Measurements from ENCODE around the gene CCNDBP1. TPM values are rescaled to one million over a fixed set of nuclear protein-coding genes. Genes with fewer than 3 reads are reported as not detected.

CCNDBP1 gene
- total RNA-seq: 100 to 1,000 TPM in 1 of 4 donors, 10 to 100 TPM in 3; 32.4 to 108 (median 92.6) TPM

DNA sequence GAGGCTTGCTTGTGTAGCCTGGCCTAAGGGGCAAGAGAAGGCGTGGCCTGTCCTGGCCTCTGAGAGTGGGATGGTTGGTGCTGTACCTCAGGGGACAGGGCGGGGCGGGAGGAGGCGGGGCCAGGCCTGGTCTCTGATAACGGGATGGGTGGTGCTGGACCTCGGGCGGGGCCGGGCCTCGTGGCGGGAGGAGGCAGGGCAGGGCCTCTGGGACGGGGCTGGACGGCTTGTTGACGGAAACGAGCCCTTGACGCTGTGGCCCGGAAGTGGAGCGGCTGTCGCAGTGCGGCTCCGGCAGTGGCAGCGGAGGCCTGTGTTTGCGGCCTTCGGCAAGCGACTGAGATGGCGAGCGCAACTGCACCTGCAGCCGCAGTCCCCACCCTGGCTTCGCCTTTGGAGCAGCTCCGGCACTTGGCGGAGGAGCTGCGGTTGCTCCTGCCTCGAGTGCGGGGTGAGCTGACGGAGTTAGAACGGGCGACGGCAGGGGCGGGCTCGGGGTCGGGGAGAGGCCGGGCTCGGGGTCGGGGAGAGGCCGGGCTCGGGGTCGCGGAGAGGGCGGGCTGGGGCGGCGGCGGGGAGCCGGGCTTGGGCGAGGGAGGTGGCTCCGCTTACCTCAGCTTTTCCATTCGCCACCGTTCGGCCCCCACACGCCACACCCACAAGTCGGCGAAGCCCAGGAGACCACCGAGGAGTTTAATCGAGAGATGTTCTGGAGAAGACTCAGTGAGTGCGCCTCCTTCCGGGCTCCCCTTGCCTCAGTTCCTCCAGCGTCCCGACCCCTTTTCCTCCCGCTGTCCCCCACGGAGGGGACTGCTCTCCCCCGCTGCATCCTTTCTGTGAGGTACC is at the start of gene CCNDBP1:
Gene CCNDBP1, plus strand, starts transcription at position 247 of the 846 bp plus-strand sequence. Its CDS starts 96 bp downstream, at position 343.
- H3K9me3 ChIP-seq: no peaks in the 10 kb centered on the region
- in situ Hi-C loops (cut with MboI; ENCODE audit: low sequenced_read_pairs in 4 of 4): no loop called here
- DNase-seq (peak; percentile 94 to 97), ATAC-seq (peak; percentile 89 to 92)
- TF ChIP-seq, protein P1, sequence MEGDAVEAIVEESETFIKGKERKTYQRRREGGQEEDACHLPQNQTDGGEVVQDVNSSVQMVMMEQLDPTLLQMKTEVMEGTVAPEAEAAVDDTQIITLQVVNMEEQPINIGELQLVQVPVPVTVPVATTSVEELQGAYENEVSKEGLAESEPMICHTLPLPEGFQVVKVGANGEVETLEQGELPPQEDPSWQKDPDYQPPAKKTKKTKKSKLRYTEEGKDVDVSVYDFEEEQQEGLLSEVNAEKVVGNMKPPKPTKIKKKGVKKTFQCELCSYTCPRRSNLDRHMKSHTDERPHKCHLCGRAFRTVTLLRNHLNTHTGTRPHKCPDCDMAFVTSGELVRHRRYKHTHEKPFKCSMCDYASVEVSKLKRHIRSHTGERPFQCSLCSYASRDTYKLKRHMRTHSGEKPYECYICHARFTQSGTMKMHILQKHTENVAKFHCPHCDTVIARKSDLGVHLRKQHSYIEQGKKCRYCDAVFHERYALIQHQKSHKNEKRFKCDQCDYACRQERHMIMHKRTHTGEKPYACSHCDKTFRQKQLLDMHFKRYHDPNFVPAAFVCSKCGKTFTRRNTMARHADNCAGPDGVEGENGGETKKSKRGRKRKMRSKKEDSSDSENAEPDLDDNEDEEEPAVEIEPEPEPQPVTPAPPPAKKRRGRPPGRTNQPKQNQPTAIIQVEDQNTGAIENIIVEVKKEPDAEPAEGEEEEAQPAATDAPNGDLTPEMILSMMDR (IDR thresholded peaks at IDR 0.05 in 4 of 5, conservative IDR thresholded peaks at IDR 0.05 in 1 of 5): peak in 2 of 5 experiments; percentile 38 to 42
- TF ChIP-seq POLR2A (IDR thresholded peaks at IDR 0.05): peak; percentile 80 to 88
- H3K27ac ChIP-seq: peak within 1 kb of the TSS; percentile 87 to 95 (median 95)
- intact Hi-C loops (cut with DNase I; ENCODE audit: low total_unique reads): loop anchor here (2.0 to 10.0 kb wide), 2 partner anchors 79 to 261 kb away; partner anchors contain the start of genes TTBK2 and UBR1
- no peaks in the 10 kb centered on the region for H3K27me3 ChIP-seq
- peaks cover 46 to 55% of the 10 kb centered on the region in 2 donors for H3K4me1 ChIP-seq
- peak within 1 kb of the TSS; percentile 70 to 89 (median 80) for H3K4me3 ChIP-seq
- peaks cover 0 to 13% of the 10 kb centered on the region in 2 donors for H3K36me3 ChIP-seq

DNA sequence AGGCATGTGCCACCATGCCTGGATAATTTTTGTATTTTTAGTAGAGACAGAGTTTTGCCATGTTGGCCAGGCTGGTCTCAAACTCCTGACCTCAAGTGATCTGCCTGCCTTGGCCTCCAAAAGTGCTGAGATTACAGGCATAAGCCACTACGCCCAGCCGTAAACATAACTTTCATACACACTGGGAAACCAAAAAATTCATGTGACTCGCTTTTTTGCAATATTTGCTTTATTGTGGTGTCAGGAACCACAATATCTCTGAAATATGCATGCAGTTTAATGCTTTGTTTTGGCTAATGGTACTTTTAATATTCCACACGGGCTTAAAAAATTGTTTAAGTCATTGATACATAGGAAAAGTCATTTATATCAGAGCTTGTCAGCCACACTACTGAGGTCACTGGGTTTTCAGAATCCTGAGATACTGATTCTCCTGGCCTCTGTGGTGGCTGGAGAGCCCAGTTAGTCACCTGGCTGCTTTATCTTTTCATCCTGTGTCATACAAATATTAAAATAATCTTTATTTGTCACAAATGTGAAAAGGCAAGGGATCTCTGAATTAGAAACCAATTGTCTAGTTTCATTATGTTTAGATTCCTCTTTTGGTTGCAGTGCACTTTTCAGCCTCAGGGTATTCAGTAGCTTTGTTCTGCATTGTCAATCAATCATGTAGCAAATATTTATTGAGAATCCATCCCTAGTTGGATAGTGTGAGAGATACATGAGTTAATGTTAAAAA is 41.8 kb upstream of the CCNDBP1 start:
- intact Hi-C loops (cut with DNase I; ENCODE audit: low total_unique reads): no loop called here
- Histone ChIP-seq H3K27me3 (no peaks in the 10 kb centered on the region), H3K36me3 (peaks cover 4 to 29% of the 10 kb centered on the region in 2 donors), H3K27ac (no peak overlapping the region), H3K4me1 (no peaks in the 10 kb centered on the region), H3K4me3 (no peak overlapping the region), H3K9me3 (no peaks in the 10 kb centered on the region)
- no peak for ATAC-seq
- TF ChIP-seq, protein P1 (IDR thresholded peaks at IDR 0.05 in 4 of 5, conservative IDR thresholded peaks at IDR 0.05 in 1 of 5): no peak
- TF ChIP-seq POLR2A (IDR thresholded peaks at IDR 0.05): no peak
- no peak for DNase-seq
- in situ Hi-C loops (cut with MboI; ENCODE audit: low sequenced_read_pairs in 4 of 4): no loop called here

- in situ Hi-C loops (cut with MboI; ENCODE audit: low sequenced_read_pairs in 4 of 4) (no loop called here), intact Hi-C loops (cut with DNase I; ENCODE audit: low total_unique reads) (no loop called here)
- ATAC-seq (no peak), DNase-seq (no peak)
- no peaks in the 10 kb centered on the region for H3K4me1 ChIP-seq
- TF ChIP-seq, protein P1 (IDR thresholded peaks at IDR 0.05 in 4 of 5, conservative IDR thresholded peaks at IDR 0.05 in 1 of 5): no peak
- no peak for TF ChIP-seq POLR2A (IDR thresholded peaks at IDR 0.05)
- no peaks in the 10 kb centered on the region for H3K27me3 ChIP-seq
- H3K4me3 ChIP-seq: no peak overlapping the region
- no peaks in the 10 kb centered on the region for H3K9me3 ChIP-seq
- H3K36me3 ChIP-seq: peaks cover 4 to 28% of the 10 kb centered on the region in 2 donors
- no peak overlapping the region for H3K27ac ChIP-seq
These were observed 40.7 kb upstream of the CCNDBP1 start for GRCh38 chr15:43144512-43144911.

- DNase-seq (no peak), ATAC-seq (no peak)
- H3K4me1 ChIP-seq: no peaks in the 10 kb centered on the region
- intact Hi-C loops (cut with DNase I; ENCODE audit: low total_unique reads) (no loop called here), in situ Hi-C loops (cut with MboI; ENCODE audit: low sequenced_read_pairs in 4 of 4) (no loop called here)
- TF ChIP-seq POLR2A (IDR thresholded peaks at IDR 0.05): no peak
- TF ChIP-seq, protein P1 (IDR thresholded peaks at IDR 0.05 in 4 of 5, conservative IDR thresholded peaks at IDR 0.05 in 1 of 5): no peak
- H3K36me3 ChIP-seq: peaks cover 4 to 21% of the 10 kb centered on the region in 2 donors
- no peak overlapping the region for H3K27ac ChIP-seq
- H3K9me3 ChIP-seq: no peaks in the 10 kb centered on the region
- H3K4me3 ChIP-seq: no peak overlapping the region
- H3K27me3 ChIP-seq: no peaks in the 10 kb centered on the region
These were observed 39.0 kb upstream of the CCNDBP1 start for GRCh38 chr15:43146184-43146583.

Data from gastrocnemius medialis (tissue), 4 donors.